ENCODE measurements around the gene CAMKK1. TPM values are rescaled to one million over a fixed set of nuclear protein-coding genes. Genes with fewer than 3 reads are reported as not detected.

The CAMKK1 gene
- total RNA-seq, 1 donor from 2014 or later, result 3.8 TPM

DNA sequence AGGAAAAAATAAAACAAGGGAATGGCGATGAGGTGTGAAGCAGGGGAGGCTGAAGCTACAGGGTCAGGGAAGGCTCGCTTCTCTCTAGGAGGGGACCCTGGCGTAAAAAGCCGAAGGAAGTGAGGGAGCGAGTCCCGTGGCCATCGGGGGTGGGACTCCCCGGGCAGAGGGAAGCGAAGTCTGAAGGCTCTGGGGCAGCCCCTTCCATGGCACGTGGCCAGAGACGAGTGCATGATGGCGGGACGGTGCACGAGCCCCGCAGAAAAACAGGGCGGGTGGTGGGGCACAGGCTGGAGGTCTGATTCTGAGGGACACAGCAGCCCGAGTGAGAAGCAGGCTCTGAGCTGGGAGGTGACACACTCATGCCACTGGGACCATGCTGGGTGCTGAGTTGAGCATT, 25.7 kb downstream of the CAMKK1 start:
- Mint-ChIP-seq H3K4me3 (ENCODE audit: unreplicated experiment) (no peak overlapping the region), H3K36me3 (ENCODE audit: low read depth, unreplicated experiment) (peaks cover 9% of the 10 kb centered on the region), H3K4me1 (ENCODE audit: low read depth, unreplicated experiment) (peaks cover 5% of the 10 kb centered on the region), H3K27ac (ENCODE audit: unreplicated experiment) (no peak overlapping the region), H3K9me3 (ENCODE audit: unreplicated experiment) (no peaks in the 10 kb centered on the region), H3K27me3 (ENCODE audit: low read depth, unreplicated experiment) (peaks cover 5% of the 10 kb centered on the region)
- DNase-seq (ENCODE audit: low read depth), result no peak
- peaks cover 10% of the 10 kb centered on the region for H3K4me1 ChIP-seq (ENCODE audit: insufficient read depth, low read length)
- no peak overlapping the region for H3K27ac ChIP-seq (ENCODE audit: low read depth, low read length)
- no peaks in the 10 kb centered on the region for H3K9me3 ChIP-seq (ENCODE audit: insufficient read depth, low read depth, low read length)
- H3K79me2 ChIP-seq (ENCODE audit: insufficient read depth, low read length), result no peaks in the 10 kb centered on the region
- no peak for TF ChIP-seq CTCF (IDR thresholded peaks at IDR 0.05; ENCODE audit: insufficient read depth, low read depth, low read length)
- no peak for TF ChIP-seq EZH2 (IDR thresholded peaks at IDR 0.05; ENCODE audit: insufficient read depth, low read length)
- H4K20me1 ChIP-seq (ENCODE audit: insufficient read depth, low read length), result no peaks in the 10 kb centered on the region
- no peaks in the 10 kb centered on the region for H3K27me3 ChIP-seq (ENCODE audit: insufficient read depth, low read length)
- no peak overlapping the region for H3K4me3 ChIP-seq (ENCODE audit: insufficient read depth, low read depth, low read length)
- H2AFZ ChIP-seq (ENCODE audit: low read depth, low read length), result no peak overlapping the region
- H3K36me3 ChIP-seq (ENCODE audit: insufficient read depth, low read length), result peaks cover 2% of the 10 kb centered on the region
- no peak overlapping the region for H3K4me2 ChIP-seq (ENCODE audit: low read length)
- no peak for FAIRE-seq
- no peak overlapping the region for H3K9ac ChIP-seq (ENCODE audit: low read length)

GRCh38 chr17:3866276-3866675, 26.6 kb downstream of the CAMKK1 start:
- H3K4me3 ChIP-seq (ENCODE audit: insufficient read depth, low read depth, low read length), result no peak overlapping the region
- no peaks in the 10 kb centered on the region for H4K20me1 ChIP-seq (ENCODE audit: insufficient read depth, low read length)
- Mint-ChIP-seq H3K27ac (ENCODE audit: unreplicated experiment) (no peak overlapping the region), H3K9me3 (ENCODE audit: unreplicated experiment) (no peaks in the 10 kb centered on the region), H3K27me3 (ENCODE audit: low read depth, unreplicated experiment) (peaks cover 5% of the 10 kb centered on the region), H3K36me3 (ENCODE audit: low read depth, unreplicated experiment) (peaks cover 10% of the 10 kb centered on the region), H3K4me3 (ENCODE audit: unreplicated experiment) (no peak overlapping the region), H3K4me1 (ENCODE audit: low read depth, unreplicated experiment) (peaks cover 5% of the 10 kb centered on the region)
- H3K36me3 ChIP-seq (ENCODE audit: insufficient read depth, low read length), result peaks cover under 1% of the 10 kb centered on the region
- H3K9ac ChIP-seq (ENCODE audit: low read length), result no peak overlapping the region
- no peaks in the 10 kb centered on the region for H3K27me3 ChIP-seq (ENCODE audit: insufficient read depth, low read length)
- peaks cover 10% of the 10 kb centered on the region for H3K4me1 ChIP-seq (ENCODE audit: insufficient read depth, low read length)
- H3K4me2 ChIP-seq (ENCODE audit: low read length), result no peak overlapping the region
- no peak overlapping the region for H3K27ac ChIP-seq (ENCODE audit: low read depth, low read length)
- TF ChIP-seq CTCF (IDR thresholded peaks at IDR 0.05; ENCODE audit: insufficient read depth, low read depth, low read length), result no peak
- TF ChIP-seq EZH2 (IDR thresholded peaks at IDR 0.05; ENCODE audit: insufficient read depth, low read length), result no peak
- FAIRE-seq (no peak), DNase-seq (ENCODE audit: low read depth) (no peak)
- no peaks in the 10 kb centered on the region for H3K9me3 ChIP-seq (ENCODE audit: insufficient read depth, low read depth, low read length)
- no peak overlapping the region for H2AFZ ChIP-seq (ENCODE audit: low read depth, low read length)
- no peaks in the 10 kb centered on the region for H3K79me2 ChIP-seq (ENCODE audit: insufficient read depth, low read length)

GRCh38 chr17:3865176-3865575, 27.7 kb downstream of the CAMKK1 start:
- H3K9ac ChIP-seq (ENCODE audit: low read length), result no peak overlapping the region
- H3K9me3 ChIP-seq (ENCODE audit: insufficient read depth, low read depth, low read length), result no peaks in the 10 kb centered on the region
- H3K9me3 Mint-ChIP-seq (ENCODE audit: unreplicated experiment), result no peaks in the 10 kb centered on the region
- no peak for TF ChIP-seq EZH2 (IDR thresholded peaks at IDR 0.05; ENCODE audit: insufficient read depth, low read length)
- no peak for TF ChIP-seq CTCF (IDR thresholded peaks at IDR 0.05; ENCODE audit: insufficient read depth, low read depth, low read length)
- peak overlapping the region; percentile 25 for H2AFZ ChIP-seq (ENCODE audit: low read depth, low read length)
- no peak overlapping the region for H3K4me3 Mint-ChIP-seq (ENCODE audit: unreplicated experiment)
- DNase-seq (ENCODE audit: low read depth) (peak; percentile 67), FAIRE-seq (no peak)
- peaks cover 10% of the 10 kb centered on the region for H3K36me3 Mint-ChIP-seq (ENCODE audit: low read depth, unreplicated experiment)
- H3K79me2 ChIP-seq (ENCODE audit: insufficient read depth, low read length), result no peaks in the 10 kb centered on the region
- peaks cover 1% of the 10 kb centered on the region for H3K4me1 Mint-ChIP-seq (ENCODE audit: low read depth, unreplicated experiment)
- peaks cover 4% of the 10 kb centered on the region for H3K27me3 Mint-ChIP-seq (ENCODE audit: low read depth, unreplicated experiment)
- no peaks in the 10 kb centered on the region for H3K27me3 ChIP-seq (ENCODE audit: insufficient read depth, low read length)
- H3K4me1 ChIP-seq (ENCODE audit: insufficient read depth, low read length), result peaks cover 10% of the 10 kb centered on the region
- no peak overlapping the region for H3K4me3 ChIP-seq (ENCODE audit: insufficient read depth, low read depth, low read length)
- peaks cover 2% of the 10 kb centered on the region for H3K36me3 ChIP-seq (ENCODE audit: insufficient read depth, low read length)
- no peak overlapping the region for H3K27ac ChIP-seq (ENCODE audit: low read depth, low read length)
- peak overlapping the region; percentile 36 for H3K4me2 ChIP-seq (ENCODE audit: low read length)
- no peak overlapping the region for H3K27ac Mint-ChIP-seq (ENCODE audit: unreplicated experiment)
- no peaks in the 10 kb centered on the region for H4K20me1 ChIP-seq (ENCODE audit: insufficient read depth, low read length)

All from astrocyte (in vitro differentiated cells and primary cell).